ENCODE results near the gene CBLN3. TPM values are rescaled to one million over a fixed set of nuclear protein-coding genes. Genes with fewer than 3 reads are reported as not detected.

Gene CBLN3
- total RNA-seq, 2 experiments from 2014 or later = 2.0 to 6.7 TPM

DNA sequence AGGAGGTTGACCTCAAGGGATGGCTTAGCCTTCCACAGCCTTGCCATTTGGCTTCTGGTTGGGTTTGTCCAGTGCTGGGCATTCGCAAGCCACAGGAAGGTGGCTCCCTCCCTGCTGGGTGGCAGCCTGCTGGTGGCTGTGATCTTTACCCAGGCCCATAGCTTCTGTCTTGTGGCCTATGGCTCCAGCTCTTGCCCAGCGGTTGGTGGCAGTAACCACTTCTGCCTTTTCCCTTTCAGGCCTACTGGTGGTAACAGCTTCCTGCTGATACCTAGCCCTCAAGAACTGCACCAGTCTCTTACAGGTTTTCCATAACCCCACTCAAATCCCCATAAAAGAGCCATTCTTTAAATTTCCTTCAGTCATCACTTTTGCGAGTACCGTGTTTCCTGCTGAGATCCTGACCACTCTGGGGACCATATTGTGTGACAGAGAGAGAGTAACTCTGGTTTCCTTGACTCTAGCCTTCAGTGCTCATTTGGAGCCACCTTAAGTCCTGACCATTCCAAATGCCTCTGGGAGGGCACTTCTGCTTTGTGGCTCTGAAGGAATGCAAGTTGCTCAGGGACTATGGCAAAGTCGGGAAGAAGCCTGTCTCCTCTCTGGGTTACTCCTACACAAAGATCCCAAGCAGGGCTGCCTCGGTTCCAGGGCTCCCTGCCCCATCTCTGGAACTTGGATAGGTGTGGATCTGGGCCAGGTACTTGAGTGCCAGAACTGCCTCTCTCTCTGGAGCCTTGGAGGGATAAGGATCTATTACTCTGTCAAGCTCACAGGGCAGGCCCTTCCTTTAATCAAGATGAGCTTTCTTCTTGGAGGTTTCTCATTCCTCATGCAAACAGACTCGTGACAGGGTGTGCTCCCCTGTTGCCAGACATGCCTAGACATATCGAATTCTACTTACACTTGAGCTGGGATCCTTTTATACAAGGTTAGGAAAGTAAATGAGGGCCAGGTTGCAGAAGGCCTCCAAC is 33.6 kb downstream of the CBLN3 start:
- H3K4me2 ChIP-seq (ENCODE audit: low read length) = no peak overlapping the region
- H3K36me3 ChIP-seq (ENCODE audit: insufficient read depth, low read length) = no peaks in the 10 kb centered on the region
- H3K9me3 ChIP-seq (ENCODE audit: low read length) = no peaks in the 10 kb centered on the region
- intact Hi-C loops (cut with micrococcal nuclease; ENCODE audit: unreplicated experiment) = no loop called here
- no peaks in the 10 kb centered on the region for H3K79me2 ChIP-seq (ENCODE audit: insufficient read depth, low read depth, low read length)
- no peak overlapping the region for H3K4me3 ChIP-seq (ENCODE audit: low read depth, low read length, poor library complexity, severe bottlenecking)
- H2AFZ ChIP-seq (ENCODE audit: low read length) = no peak overlapping the region
- no peak overlapping the region for H3K27ac ChIP-seq (ENCODE audit: low read depth, low read length, poor library complexity, severe bottlenecking)
- H3K9me2 ChIP-seq (ENCODE audit: insufficient read depth, low read length) = no peaks in the 10 kb centered on the region
- no peak for TF ChIP-seq EZH2phosphoT487 (IDR thresholded peaks at IDR 0.05; ENCODE audit: borderline replicate concordance, low read depth, low read length)
- TF ChIP-seq, protein P1, sequence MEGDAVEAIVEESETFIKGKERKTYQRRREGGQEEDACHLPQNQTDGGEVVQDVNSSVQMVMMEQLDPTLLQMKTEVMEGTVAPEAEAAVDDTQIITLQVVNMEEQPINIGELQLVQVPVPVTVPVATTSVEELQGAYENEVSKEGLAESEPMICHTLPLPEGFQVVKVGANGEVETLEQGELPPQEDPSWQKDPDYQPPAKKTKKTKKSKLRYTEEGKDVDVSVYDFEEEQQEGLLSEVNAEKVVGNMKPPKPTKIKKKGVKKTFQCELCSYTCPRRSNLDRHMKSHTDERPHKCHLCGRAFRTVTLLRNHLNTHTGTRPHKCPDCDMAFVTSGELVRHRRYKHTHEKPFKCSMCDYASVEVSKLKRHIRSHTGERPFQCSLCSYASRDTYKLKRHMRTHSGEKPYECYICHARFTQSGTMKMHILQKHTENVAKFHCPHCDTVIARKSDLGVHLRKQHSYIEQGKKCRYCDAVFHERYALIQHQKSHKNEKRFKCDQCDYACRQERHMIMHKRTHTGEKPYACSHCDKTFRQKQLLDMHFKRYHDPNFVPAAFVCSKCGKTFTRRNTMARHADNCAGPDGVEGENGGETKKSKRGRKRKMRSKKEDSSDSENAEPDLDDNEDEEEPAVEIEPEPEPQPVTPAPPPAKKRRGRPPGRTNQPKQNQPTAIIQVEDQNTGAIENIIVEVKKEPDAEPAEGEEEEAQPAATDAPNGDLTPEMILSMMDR (conservative IDR thresholded peaks at IDR 0.05; ENCODE audit: low read length) = no peak
- H4K20me1 ChIP-seq (ENCODE audit: insufficient read depth, low read length) = no peaks in the 10 kb centered on the region
- ChIA-PET POLR2A (interaction anchor here (1.3 kb wide), 1 partner anchor 25 kb away, joined by 5 read pairs; no protein-coding TSS in a partner anchor), CTCF (ENCODE audit: unreplicated experiment) (interaction anchor here (1.2 kb wide), 1 partner anchor 11 kb away, joined by 3 read pairs; no protein-coding TSS in a partner anchor)
- no TSS peak for BruUV-seq (replicated peaks)
- peak; percentile 13 for DNase-seq (ENCODE audit: low spot score)
- peaks cover 6% of the 10 kb centered on the region for H3K4me1 ChIP-seq (ENCODE audit: insufficient read depth, low read length, poor library complexity, severe bottlenecking)

GRCh38 chr14:24394275-24394674 is 35.2 kb downstream of the CBLN3 start:
- Histone ChIP-seq H3K4me3 (ENCODE audit: low read depth, low read length, poor library complexity, severe bottlenecking) (no peak overlapping the region), H3K79me2 (ENCODE audit: insufficient read depth, low read depth, low read length) (no peaks in the 10 kb centered on the region), H4K20me1 (ENCODE audit: insufficient read depth, low read length) (no peaks in the 10 kb centered on the region), H3K4me2 (ENCODE audit: low read length) (no peak overlapping the region), H3K9me2 (ENCODE audit: insufficient read depth, low read length) (no peaks in the 10 kb centered on the region), H3K9me3 (ENCODE audit: low read length) (no peaks in the 10 kb centered on the region), H2AFZ (ENCODE audit: low read length) (no peak overlapping the region), H3K4me1 (ENCODE audit: insufficient read depth, low read length, poor library complexity, severe bottlenecking) (peaks cover 12% of the 10 kb centered on the region), H3K27ac (ENCODE audit: low read depth, low read length, poor library complexity, severe bottlenecking) (no peak overlapping the region), H3K36me3 (ENCODE audit: insufficient read depth, low read length) (no peaks in the 10 kb centered on the region)
- BruUV-seq (replicated peaks) = no TSS peak
- intact Hi-C loops (cut with micrococcal nuclease; ENCODE audit: unreplicated experiment) = no loop called here
- POLR2A ChIA-PET = no interaction called here
- no peak for TF ChIP-seq EZH2phosphoT487 (IDR thresholded peaks at IDR 0.05; ENCODE audit: borderline replicate concordance, low read depth, low read length)
- TF ChIP-seq, protein P1 (conservative IDR thresholded peaks at IDR 0.05; ENCODE audit: low read length) = peak; percentile 30; the same call in 1 of the 2 replicates
- peak; percentile 14 for DNase-seq (ENCODE audit: low spot score)
- CTCF ChIA-PET (ENCODE audit: unreplicated experiment) = no interaction called here

Measured in OCI-LY7 (cell line).